ENCODE measurements around the gene CCDC158.

DNA sequence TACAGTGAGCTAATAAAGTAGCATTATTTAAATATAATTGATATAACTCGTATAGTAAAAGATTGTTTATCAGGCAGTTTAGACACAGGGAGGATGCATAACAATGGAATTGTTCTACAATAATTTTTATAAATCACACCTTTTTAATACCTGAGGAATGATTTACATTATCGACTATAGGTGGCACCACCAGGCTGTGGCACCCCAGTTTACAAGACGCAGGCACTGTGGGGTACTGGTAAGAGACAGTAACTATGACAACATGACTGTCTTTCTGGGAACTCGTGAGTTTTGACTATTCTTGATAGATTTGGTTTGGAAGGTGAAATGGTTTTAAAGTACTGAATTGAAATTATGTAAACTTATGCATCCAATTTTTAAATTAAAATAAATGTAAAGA is 141.5 kb downstream of the CCDC158 start:
- TF ChIP-seq CTCF (IDR thresholded peaks at IDR 0.05; ENCODE audit: extremely low read depth in 1 of 2, insufficient read depth in 1 of 2, low read depth in 1 of 2, low read length in 2 of 2) (no peak), POLR2AphosphoS5 (IDR thresholded peaks at IDR 0.05; ENCODE audit: insufficient read depth, low read depth, low read length) (no peak), MYC (IDR thresholded peaks at IDR 0.05; ENCODE audit: low read depth, low read length) (no peak)

All from endothelial cell of umbilical vein (primary cell).